Prostate gland (tissue), 2 donors: ENCODE measurements around the gene RAN. TPM values are rescaled to one million over a fixed set of nuclear protein-coding genes. Genes with fewer than 3 reads are reported as not detected.

Experiments used
- DNase-seq: peaks from one replicate; pipeline ENCODE4 v3.0.0-alpha.2; 2019; ENCODE audit warnings: low spot score
- H3K27ac ChIP-seq, 2 donors: fragments of 200-600 bp; sonication (generic); 2 replicates each; pipeline ENCODE4 v1.5.1; 2017 to 2019
- H3K27me3 ChIP-seq: fragments of 200-600 bp; sonication (generic); replicated peaks from 2 replicates; pipeline ENCODE4 v1.5.1; 2019; ENCODE audit not compliant: insufficient read depth
- H3K36me3 ChIP-seq, 2 donors: fragments of 200-600 bp; sonication (generic); 1 replicate in 1 of 2; 2 replicates in 1 of 2; pipeline versions ENCODE4 v1.5.1 to v1.8.1; 2017 to 2019
- H3K4me1 ChIP-seq: fragments of 200-600 bp; sonication (generic); replicated peaks from 2 replicates; pipeline ENCODE4 v1.5.1; 2019
- H3K4me3 ChIP-seq, 2 donors: fragments of 200-600 bp; sonication (generic); 2 replicates each; pipeline ENCODE4 v1.5.1; 2017 to 2019
- H3K9me3 ChIP-seq: fragments of 200-600 bp; sonication (generic); 2 replicates; pipeline ENCODE4 v1.5.1; 2017
- CTCF ChIP-seq, 4 experiments: fragments of 200-600 bp in 2 of 4; fragments of 450-650 bp in 2 of 4; sonication (generic) in 2 of 4; IDR thresholded peaks; 1 replicate in 3 of 4; 2 replicates in 1 of 4; pipeline ENCODE4 v1.5.1; 2016 to 2019; ENCODE audit warnings: antibody characterized with exemption in 4 of 4, mild to moderate bottlenecking in 2 of 4, moderate library complexity in 2 of 4
- POLR2A ChIP-seq: fragments of 450-650 bp; IDR thresholded peaks from one replicate; pipeline ENCODE4 v1.6.1; 2016; ENCODE audit warnings: antibody characterized with exemption, mild to moderate bottlenecking
- POLR2AphosphoS5 ChIP-seq: sonication (generic); formaldehyde crosslinking; IDR thresholded peaks from one replicate; pipeline ENCODE4 v1.6.1; 2017; ENCODE audit warnings: antibody characterized with exemption
- WGBS: methylation state at CpG from one replicate; pipeline ENCODE4 v1.1.5; 2018; 5-methylcytosine and 5-hydroxymethylcytosine counted together
- intact Hi-C: fragments of 100-400 bp; cut with DNase I; formaldehyde crosslinking; loops from one replicate; pipeline ENCODE4 v1.14.2; 2022
- total RNA-seq, 2 donors: library from RNA; depleted of rRNA; stranded (reverse); fragments of >200 nt; gene quantifications; one replicate each; pipeline ENCODE4 v1.1.0, GENCODE V29; 2016

RAN gene
- 100 to 1,000 TPM; 131 to 220 TPM for total RNA-seq

- H3K27me3 ChIP-seq, result no peaks in the 10 kb centered on the region
- peak; percentile 87 for DNase-seq
- H3K4me3 ChIP-seq, result peak within 1 kb of the TSS; percentile 83 to 95
- H3K27ac ChIP-seq, result peak within 1 kb of the TSS; percentile 79 to 91
- H3K36me3 ChIP-seq, result peaks cover 0 to 16% of the 10 kb centered on the region in 2 donors
- WGBS, result 5% methylated on average over 95 of the region's 118 CpGs
- H3K9me3 ChIP-seq, result no peaks in the 10 kb centered on the region
- TF ChIP-seq POLR2A (peak; percentile 40), POLR2AphosphoS5 (peak; percentile 49), CTCF (IDR thresholded peaks at IDR 0.05) (peak in 1 of 4 experiments; percentile 22)
- intact Hi-C loops, result loop anchor here (2.0 kb wide), 1 partner anchor 33 kb away; the partner anchor contains the start of gene STX2
- no peaks in the 10 kb centered on the region for H3K4me1 ChIP-seq
Measured at GRCh38 chr12:130871286-130872178, at the start of gene RAN. RAN (plus strand) TSS chr12:130872066; CDS start chr12:130872594, 528 bp downstream.

- no peaks in the 10 kb centered on the region for H3K27me3 ChIP-seq
- no peak overlapping the region for H3K4me3 ChIP-seq
- 77% methylated on average over 6 of the region's 6 CpGs for WGBS
- H3K9me3 ChIP-seq, result no peaks in the 10 kb centered on the region
- no peaks in the 10 kb centered on the region for H3K4me1 ChIP-seq
- intact Hi-C loops, result no loop called here
- DNase-seq, result no peak
- no peaks in the 10 kb centered on the region for H3K36me3 ChIP-seq
- no peak overlapping the region for H3K27ac ChIP-seq
- TF ChIP-seq POLR2AphosphoS5 (no peak), CTCF (IDR thresholded peaks at IDR 0.05) (no peak), POLR2A (no peak)
Measured at GRCh38 chr12:130825771-130826150, 46.1 kb upstream of the RAN start.

GRCh38 chr12:130826151-130826801, 45.6 kb upstream of the RAN start:
- no peak for DNase-seq
- Histone ChIP-seq H3K36me3 (no peaks in the 10 kb centered on the region), H3K4me3 (no peak overlapping the region), H3K27ac (no peak overlapping the region), H3K9me3 (no peaks in the 10 kb centered on the region), H3K27me3 (no peaks in the 10 kb centered on the region), H3K4me1 (no peaks in the 10 kb centered on the region)
- 81% methylated on average over 21 of the region's 21 CpGs for WGBS
- intact Hi-C loops, result no loop called here
- no peak for TF ChIP-seq POLR2A
- TF ChIP-seq POLR2AphosphoS5, result no peak
- peak in 3 of 4 experiments; percentile 26 to 35 (median 30) for TF ChIP-seq CTCF (IDR thresholded peaks at IDR 0.05)

GRCh38 chr12:130827432-130827831, 44.4 kb upstream of the RAN start:
- Histone ChIP-seq H3K27ac (no peak overlapping the region), H3K36me3 (no peaks in the 10 kb centered on the region), H3K4me1 (no peaks in the 10 kb centered on the region), H3K4me3 (no peak overlapping the region), H3K9me3 (no peaks in the 10 kb centered on the region), H3K27me3 (no peaks in the 10 kb centered on the region)
- no peak for DNase-seq
- 73% methylated on average over 3 of the region's 3 CpGs for WGBS
- TF ChIP-seq POLR2A (no peak), POLR2AphosphoS5 (no peak), CTCF (IDR thresholded peaks at IDR 0.05) (no peak)
- intact Hi-C loops, result no loop called here
